IPS DF 19.7 (cell line): ENCODE measurements around the gene MIF4GD.
"Not testable (repeated sequence)": the region's sequence is repeated elsewhere in the genome, so short reads cannot be mapped to it uniquely, and the experiment has no call there.

Experiments used
- DNase-seq: peaks from one replicate; pipeline ENCODE4 v3.0.0-alpha.2; 2013; ENCODE audit warnings: low read depth, low spot score

Gene MIF4GD

GRCh38 chr17:75260641-75261335 is 10.2 kb downstream of the MIF4GD start:
- DNase-seq, result no peak

- DNase-seq, result not testable (repeated sequence)
Observed at GRCh38 chr17:75257228-75257627, 13.8 kb downstream of the MIF4GD start.

- DNase-seq, result not testable (repeated sequence)
Observed at GRCh38 chr17:75255954-75256698, 14.9 kb downstream of the MIF4GD start.

- DNase-seq, result no peak
Observed at GRCh38 chr17:75252039-75252816, 18.8 kb downstream of the MIF4GD start.

- no peak for DNase-seq
Observed at GRCh38 chr17:75250009-75250471, 21.0 kb downstream of the MIF4GD start.

- no peak for DNase-seq
Observed at GRCh38 chr17:75249564-75249963, 21.5 kb downstream of the MIF4GD start.

GRCh38 chr17:75246404-75246803 is 24.6 kb downstream of the MIF4GD start:
- DNase-seq, result no peak

GRCh38 chr17:75245011-75245410 is 26.0 kb downstream of the MIF4GD start:
- no peak for DNase-seq

- no peak for DNase-seq
Observed at GRCh38 chr17:75244133-75244866, 26.7 kb downstream of the MIF4GD start.

GRCh38 chr17:75242461-75243042 is 28.5 kb downstream of the MIF4GD start:
- DNase-seq, result no peak

- no peak for DNase-seq
Observed at GRCh38 chr17:75241996-75242460, 29.0 kb downstream of the MIF4GD start.

- DNase-seq, result no peak
Observed at GRCh38 chr17:75241502-75241901, 29.5 kb downstream of the MIF4GD start.

- no peak for DNase-seq
Observed at GRCh38 chr17:75241143-75241430, 29.9 kb downstream of the MIF4GD start.

GRCh38 chr17:75240394-75241142 is 30.5 kb downstream of the MIF4GD start:
- DNase-seq, result no peak

- no peak for DNase-seq
Observed at GRCh38 chr17:75239778-75240393, 31.1 kb downstream of the MIF4GD start.

- DNase-seq, result no peak
Observed at GRCh38 chr17:75239214-75239613, 31.8 kb downstream of the MIF4GD start.

GRCh38 chr17:75238684-75239191 is 32.3 kb downstream of the MIF4GD start:
- DNase-seq, result no peak

- no peak for DNase-seq
Observed at GRCh38 chr17:75238020-75238580, 32.9 kb downstream of the MIF4GD start.
